HFF-Myc (cell line): ENCODE measurements around the gene OR2D3.
A peak's percentile ranks its signal among the peaks of the same experiment; 100 is the strongest.
"Not testable (repeated sequence)": the region's sequence is repeated elsewhere in the genome, so short reads cannot be mapped to it uniquely, and the experiment has no call there.

ENCODE experiments used
- DNase-seq: peaks from one replicate; pipeline ENCODE4 v3.0.0-alpha.2; 2011; ENCODE audit warnings: low read depth; ENCODE audit errors: extremely low read depth
- H3K4me3 ChIP-seq: replicated peaks from 2 replicates; pipeline ENCODE4 v1.5.1; 2011; ENCODE audit warnings: low read depth, mild to moderate bottlenecking, control low read depth, low read length
- CTCF ChIP-seq: IDR thresholded peaks from 2 replicates; pipeline ENCODE4 v1.5.1; 2012; ENCODE audit warnings: mild to moderate bottlenecking, low read depth, low read length, control low read depth; ENCODE audit errors: missing control alignments

OR2D3 gene

GRCh38 chr11:6900327-6900999 lies 20.3 kb upstream of the OR2D3 start:
- no peak for DNase-seq
- no peak overlapping the region for H3K4me3 ChIP-seq
- no peak for TF ChIP-seq CTCF

GRCh38 chr11:6904804-6905203 lies 16.0 kb upstream of the OR2D3 start:
- DNase-seq, H3K4me3 ChIP-seq: not testable (repeated sequence)

- no peak for TF ChIP-seq CTCF
- no peak overlapping the region for H3K4me3 ChIP-seq
- DNase-seq = no peak
Measured at GRCh38 chr11:6911378-6911777, 9.4 kb upstream of the OR2D3 start.

- DNase-seq = no peak
- no peak for TF ChIP-seq CTCF
- H3K4me3 ChIP-seq = no peak overlapping the region
Measured at GRCh38 chr11:6911948-6912347, 8.9 kb upstream of the OR2D3 start.

- no peak overlapping the region for H3K4me3 ChIP-seq
- DNase-seq = no peak
- no peak for TF ChIP-seq CTCF
Measured at GRCh38 chr11:6919698-6920097, 1.1 kb upstream of the OR2D3 start.

GRCh38 chr11:6925007-6925577 lies 4.3 kb downstream of the OR2D3 start:
- DNase-seq = no peak
- H3K4me3 ChIP-seq = no peak overlapping the region
- TF ChIP-seq CTCF = no peak

- no peak for TF ChIP-seq CTCF
- peak overlapping the region; percentile 73 for H3K4me3 ChIP-seq
- DNase-seq = no peak
Measured at GRCh38 chr11:6925636-6926207, 4.9 kb downstream of the OR2D3 start.
